HepG2 (cell line): ENCODE results near the gene SFMBT1. TPM values are rescaled to one million over a fixed set of nuclear protein-coding genes. Genes with fewer than 3 reads are reported as not detected.
A peak's percentile ranks its signal among the peaks of the same experiment; 100 is the strongest.

Experiments used
- CEBPG ChIP-seq: IDR thresholded peaks from 2 replicates; pipeline ENCODE4 v1.6.1; 2016
- FOXC1 ChIP-seq: sonication (generic); formaldehyde crosslinking; IDR thresholded peaks from 2 replicates; pipeline ENCODE4 v1.8.0; 2022; ENCODE audit warnings: mild to moderate bottlenecking, missing genetic modification reagents, borderline replicate concordance
- HNRNPH1 ChIP-seq: fragments of 200-400 bp; formaldehyde crosslinking; optimal IDR thresholded peaks from 2 replicates; pipeline ENCODE3; 2017; ENCODE audit warnings: mild to moderate bottlenecking, low read depth, low read length
- SIX4 ChIP-seq: sonication (generic); formaldehyde crosslinking; IDR thresholded peaks from 2 replicates; pipeline ENCODE4 v1.4.0; 2020; ENCODE audit warnings: missing genetic modification reagents
- TBX3 ChIP-seq: fragments of 450-650 bp; IDR thresholded peaks from 2 replicates; pipeline ENCODE4 v1.6.1; 2017; ENCODE audit warnings: antibody characterized with exemption, mild to moderate bottlenecking, inconsistent platforms, borderline replicate concordance
- ZNF3 ChIP-seq: IDR thresholded peaks from 2 replicates; pipeline ENCODE4 v1.7.0; 2017; ENCODE audit warnings: inconsistent platforms
- ZNF670 ChIP-seq: sonication (generic); formaldehyde crosslinking; IDR thresholded peaks from 2 replicates; pipeline ENCODE4 v1.8.0; 2022; ENCODE audit warnings: mild to moderate bottlenecking, missing genetic modification reagents, borderline replicate concordance
- ZNF891 ChIP-seq: sonication (generic); formaldehyde crosslinking; IDR thresholded peaks from 2 replicates; pipeline ENCODE4 v1.5.0; 2020; ENCODE audit warnings: mild to moderate bottlenecking, missing genetic modification reagents
- polyA plus RNA-seq, 8 experiments: library from polyadenylated mRNA; depleted of rRNA in 3 of 8; stranded (reverse) in 7 of 8; unstranded in 1 of 8; fragments of >200 nt; fragmentation: Illumina TruSeq in 4 of 8; extraction: Trizol in 4 of 8; gene quantifications; 2 replicates each; pipeline versions ENCODE4 v1.2.1 to v1.2.3, GENCODE V29; 2011 to 2016; ENCODE audit warnings: low read depth in 4 of 8, missing spikeins in 1 of 8, mixed read lengths in 1 of 8; ENCODE audit not compliant: insufficient read depth in 1 of 8
- total RNA-seq, 5 experiments: library from RNA; depleted of rRNA; stranded (reverse); fragments of >200 nt; fragmentation: Illumina TruSeq; extraction: Trizol; gene quantifications; 2 replicates each; pipeline ENCODE4 v1.2.3, GENCODE V29; 2016; ENCODE audit warnings: low read depth in 1 of 5
- TF ChIP-seq, protein P1 (sequence below): sonication (generic); formaldehyde crosslinking; IDR thresholded peaks from 2 replicates; pipeline ENCODE4 v1.4.0; 2020; ENCODE audit warnings: missing genetic modification reagents
- TF ChIP-seq, protein P2 (sequence below): IDR thresholded peaks from 2 replicates; pipeline ENCODE4 v1.6.1; 2012; ENCODE audit warnings: inconsistent platforms
- TF ChIP-seq, protein P3 (sequence below): sonication (generic); formaldehyde crosslinking; IDR thresholded peaks from 2 replicates; pipeline ENCODE4 v1.5.1; 2020; ENCODE audit warnings: mild to moderate bottlenecking, missing genetic modification reagents, borderline replicate concordance
- TF ChIP-seq, protein P4 (sequence below): sonication (generic); formaldehyde crosslinking; IDR thresholded peaks from 2 replicates; pipeline ENCODE4 v1.4.0; 2020; ENCODE audit warnings: missing genetic modification reagents, borderline replicate concordance
- TF ChIP-seq, protein P5 (sequence below): sonication (generic); formaldehyde crosslinking; IDR thresholded peaks from 2 replicates; pipeline ENCODE4 v1.8.1; 2023; ENCODE audit warnings: mild to moderate bottlenecking, missing genetic modification reagents, borderline replicate concordance
- TF ChIP-seq, protein P6 (sequence below): sonication (generic); formaldehyde crosslinking; IDR thresholded peaks from 2 replicates; pipeline ENCODE4 v1.4.0; 2020; ENCODE audit warnings: missing genetic modification reagents, borderline replicate concordance

The SFMBT1 gene
- total and polyA plus RNA-seq, 2 of the 13 experiments (the other 11 are each of a cell fraction or from before 2014, with no cell fraction given): 3.8 to 12.8 TPM

DNA sequence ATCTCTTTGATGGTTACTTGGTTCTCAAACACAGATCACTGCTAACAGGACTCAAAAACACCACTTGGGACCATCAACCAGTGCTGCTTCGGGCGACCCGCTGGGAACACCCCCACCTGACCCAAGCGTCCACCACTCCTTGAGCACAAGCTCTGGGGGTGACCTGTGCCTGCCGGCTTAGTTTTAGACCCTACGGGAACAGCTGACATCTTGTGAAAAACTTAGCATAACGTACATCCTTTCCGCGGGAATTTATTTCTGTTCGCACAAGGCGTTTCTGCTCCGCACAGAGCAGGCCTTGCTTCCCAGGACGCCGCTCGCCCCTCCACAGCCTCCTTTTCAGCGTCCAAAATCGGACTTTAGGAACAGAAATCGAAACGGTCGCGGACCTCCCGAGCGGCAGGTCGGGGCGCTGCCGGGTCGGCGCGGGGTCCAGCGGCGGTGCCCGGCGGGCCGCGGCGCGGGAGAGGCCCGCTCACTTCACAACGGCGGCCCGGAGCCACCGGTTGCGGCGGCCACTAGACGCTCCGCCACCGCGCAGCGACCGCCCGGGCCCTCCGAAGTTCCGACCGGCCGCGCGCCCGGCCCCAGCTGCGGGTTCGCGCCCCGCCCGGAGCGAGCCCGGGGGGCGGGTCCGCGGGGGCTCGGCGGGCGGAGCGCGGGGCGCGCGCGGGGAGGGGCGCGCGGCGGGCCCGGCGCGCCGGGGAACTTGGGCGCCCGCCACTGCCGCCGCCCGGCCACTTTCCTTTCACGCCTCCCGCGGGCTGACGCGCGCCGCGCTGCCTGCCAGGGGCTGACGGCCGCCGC is 959 bp downstream of the SFMBT1 start (continued):
- TF ChIP-seq, protein P1, sequence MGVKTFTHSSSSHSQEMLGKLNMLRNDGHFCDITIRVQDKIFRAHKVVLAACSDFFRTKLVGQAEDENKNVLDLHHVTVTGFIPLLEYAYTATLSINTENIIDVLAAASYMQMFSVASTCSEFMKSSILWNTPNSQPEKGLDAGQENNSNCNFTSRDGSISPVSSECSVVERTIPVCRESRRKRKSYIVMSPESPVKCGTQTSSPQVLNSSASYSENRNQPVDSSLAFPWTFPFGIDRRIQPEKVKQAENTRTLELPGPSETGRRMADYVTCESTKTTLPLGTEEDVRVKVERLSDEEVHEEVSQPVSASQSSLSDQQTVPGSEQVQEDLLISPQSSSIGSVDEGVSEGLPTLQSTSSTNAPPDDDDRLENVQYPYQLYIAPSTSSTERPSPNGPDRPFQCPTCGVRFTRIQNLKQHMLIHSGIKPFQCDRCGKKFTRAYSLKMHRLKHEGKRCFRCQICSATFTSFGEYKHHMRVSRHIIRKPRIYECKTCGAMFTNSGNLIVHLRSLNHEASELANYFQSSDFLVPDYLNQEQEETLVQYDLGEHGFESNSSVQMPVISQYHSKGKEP (CRISPR knock-in tag): no peak
- TF ChIP-seq ZNF3 (CRISPR knock-in tag): no peak
- no peak for TF ChIP-seq CEBPG (CRISPR knock-in tag)
- TF ChIP-seq ZNF670 (CRISPR knock-in tag): no peak
- TF ChIP-seq, protein P2, sequence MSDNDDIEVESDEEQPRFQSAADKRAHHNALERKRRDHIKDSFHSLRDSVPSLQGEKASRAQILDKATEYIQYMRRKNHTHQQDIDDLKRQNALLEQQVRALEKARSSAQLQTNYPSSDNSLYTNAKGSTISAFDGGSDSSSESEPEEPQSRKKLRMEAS: peak; percentile 4
- TF ChIP-seq SIX4 (CRISPR knock-in tag): no peak
- TF ChIP-seq, protein P3, sequence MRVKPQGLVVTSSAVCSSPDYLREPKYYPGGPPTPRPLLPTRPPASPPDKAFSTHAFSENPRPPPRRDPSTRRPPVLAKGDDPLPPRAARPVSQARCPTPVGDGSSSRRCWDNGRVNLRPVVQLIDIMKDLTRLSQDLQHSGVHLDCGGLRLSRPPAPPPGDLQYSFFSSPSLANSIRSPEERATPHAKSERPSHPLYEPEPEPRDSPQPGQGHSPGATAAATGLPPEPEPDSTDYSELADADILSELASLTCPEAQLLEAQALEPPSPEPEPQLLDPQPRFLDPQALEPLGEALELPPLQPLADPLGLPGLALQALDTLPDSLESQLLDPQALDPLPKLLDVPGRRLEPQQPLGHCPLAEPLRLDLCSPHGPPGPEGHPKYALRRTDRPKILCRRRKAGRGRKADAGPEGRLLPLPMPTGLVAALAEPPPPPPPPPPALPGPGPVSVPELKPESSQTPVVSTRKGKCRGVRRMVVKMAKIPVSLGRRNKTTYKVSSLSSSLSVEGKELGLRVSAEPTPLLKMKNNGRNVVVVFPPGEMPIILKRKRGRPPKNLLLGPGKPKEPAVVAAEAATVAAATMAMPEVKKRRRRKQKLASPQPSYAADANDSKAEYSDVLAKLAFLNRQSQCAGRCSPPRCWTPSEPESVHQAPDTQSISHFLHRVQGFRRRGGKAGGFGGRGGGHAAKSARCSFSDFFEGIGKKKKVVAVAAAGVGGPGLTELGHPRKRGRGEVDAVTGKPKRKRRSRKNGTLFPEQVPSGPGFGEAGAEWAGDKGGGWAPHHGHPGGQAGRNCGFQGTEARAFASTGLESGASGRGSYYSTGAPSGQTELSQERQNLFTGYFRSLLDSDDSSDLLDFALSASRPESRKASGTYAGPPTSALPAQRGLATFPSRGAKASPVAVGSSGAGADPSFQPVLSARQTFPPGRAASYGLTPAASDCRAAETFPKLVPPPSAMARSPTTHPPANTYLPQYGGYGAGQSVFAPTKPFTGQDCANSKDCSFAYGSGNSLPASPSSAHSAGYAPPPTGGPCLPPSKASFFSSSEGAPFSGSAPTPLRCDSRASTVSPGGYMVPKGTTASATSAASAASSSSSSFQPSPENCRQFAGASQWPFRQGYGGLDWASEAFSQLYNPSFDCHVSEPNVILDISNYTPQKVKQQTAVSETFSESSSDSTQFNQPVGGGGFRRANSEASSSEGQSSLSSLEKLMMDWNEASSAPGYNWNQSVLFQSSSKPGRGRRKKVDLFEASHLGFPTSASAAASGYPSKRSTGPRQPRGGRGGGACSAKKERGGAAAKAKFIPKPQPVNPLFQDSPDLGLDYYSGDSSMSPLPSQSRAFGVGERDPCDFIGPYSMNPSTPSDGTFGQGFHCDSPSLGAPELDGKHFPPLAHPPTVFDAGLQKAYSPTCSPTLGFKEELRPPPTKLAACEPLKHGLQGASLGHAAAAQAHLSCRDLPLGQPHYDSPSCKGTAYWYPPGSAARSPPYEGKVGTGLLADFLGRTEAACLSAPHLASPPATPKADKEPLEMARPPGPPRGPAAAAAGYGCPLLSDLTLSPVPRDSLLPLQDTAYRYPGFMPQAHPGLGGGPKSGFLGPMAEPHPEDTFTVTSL (CRISPR knock-in tag): no peak
- TF ChIP-seq, protein P4, sequence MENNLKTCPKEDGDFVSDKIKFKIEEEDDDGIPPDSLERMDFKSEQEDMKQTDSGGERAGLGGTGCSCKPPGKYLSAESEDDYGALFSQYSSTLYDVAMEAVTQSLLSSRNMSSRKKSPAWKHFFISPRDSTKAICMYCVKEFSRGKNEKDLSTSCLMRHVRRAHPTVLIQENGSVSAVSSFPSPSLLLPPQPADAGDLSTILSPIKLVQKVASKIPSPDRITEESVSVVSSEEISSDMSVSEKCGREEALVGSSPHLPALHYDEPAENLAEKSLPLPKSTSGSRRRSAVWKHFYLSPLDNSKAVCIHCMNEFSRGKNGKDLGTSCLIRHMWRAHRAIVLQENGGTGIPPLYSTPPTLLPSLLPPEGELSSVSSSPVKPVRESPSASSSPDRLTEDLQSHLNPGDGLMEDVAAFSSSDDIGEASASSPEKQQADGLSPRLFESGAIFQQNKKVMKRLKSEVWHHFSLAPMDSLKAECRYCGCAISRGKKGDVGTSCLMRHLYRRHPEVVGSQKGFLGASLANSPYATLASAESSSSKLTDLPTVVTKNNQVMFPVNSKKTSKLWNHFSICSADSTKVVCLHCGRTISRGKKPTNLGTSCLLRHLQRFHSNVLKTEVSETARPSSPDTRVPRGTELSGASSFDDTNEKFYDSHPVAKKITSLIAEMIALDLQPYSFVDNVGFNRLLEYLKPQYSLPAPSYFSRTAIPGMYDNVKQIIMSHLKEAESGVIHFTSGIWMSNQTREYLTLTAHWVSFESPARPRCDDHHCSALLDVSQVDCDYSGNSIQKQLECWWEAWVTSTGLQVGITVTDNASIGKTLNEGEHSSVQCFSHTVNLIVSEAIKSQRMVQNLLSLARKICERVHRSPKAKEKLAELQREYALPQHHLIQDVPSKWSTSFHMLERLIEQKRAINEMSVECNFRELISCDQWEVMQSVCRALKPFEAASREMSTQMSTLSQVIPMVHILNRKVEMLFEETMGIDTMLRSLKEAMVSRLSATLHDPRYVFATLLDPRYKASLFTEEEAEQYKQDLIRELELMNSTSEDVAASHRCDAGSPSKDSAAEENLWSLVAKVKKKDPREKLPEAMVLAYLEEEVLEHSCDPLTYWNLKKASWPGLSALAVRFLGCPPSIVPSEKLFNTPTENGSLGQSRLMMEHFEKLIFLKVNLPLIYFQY: peak; percentile 15; the same call in 1 of the 2 replicates
- TF ChIP-seq TBX3: no peak
- no peak for TF ChIP-seq FOXC1 (CRISPR knock-in tag)
- peak; percentile 62; the same call in 1 of the 2 replicates for TF ChIP-seq ZNF891 (CRISPR knock-in tag)
- TF ChIP-seq, protein P5, sequence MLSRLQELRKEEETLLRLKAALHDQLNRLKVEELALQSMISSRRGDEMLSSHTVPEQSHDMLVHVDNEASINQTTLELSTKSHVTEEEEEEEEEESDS (CRISPR knock-in tag): no peak
- TF ChIP-seq, protein P6, sequence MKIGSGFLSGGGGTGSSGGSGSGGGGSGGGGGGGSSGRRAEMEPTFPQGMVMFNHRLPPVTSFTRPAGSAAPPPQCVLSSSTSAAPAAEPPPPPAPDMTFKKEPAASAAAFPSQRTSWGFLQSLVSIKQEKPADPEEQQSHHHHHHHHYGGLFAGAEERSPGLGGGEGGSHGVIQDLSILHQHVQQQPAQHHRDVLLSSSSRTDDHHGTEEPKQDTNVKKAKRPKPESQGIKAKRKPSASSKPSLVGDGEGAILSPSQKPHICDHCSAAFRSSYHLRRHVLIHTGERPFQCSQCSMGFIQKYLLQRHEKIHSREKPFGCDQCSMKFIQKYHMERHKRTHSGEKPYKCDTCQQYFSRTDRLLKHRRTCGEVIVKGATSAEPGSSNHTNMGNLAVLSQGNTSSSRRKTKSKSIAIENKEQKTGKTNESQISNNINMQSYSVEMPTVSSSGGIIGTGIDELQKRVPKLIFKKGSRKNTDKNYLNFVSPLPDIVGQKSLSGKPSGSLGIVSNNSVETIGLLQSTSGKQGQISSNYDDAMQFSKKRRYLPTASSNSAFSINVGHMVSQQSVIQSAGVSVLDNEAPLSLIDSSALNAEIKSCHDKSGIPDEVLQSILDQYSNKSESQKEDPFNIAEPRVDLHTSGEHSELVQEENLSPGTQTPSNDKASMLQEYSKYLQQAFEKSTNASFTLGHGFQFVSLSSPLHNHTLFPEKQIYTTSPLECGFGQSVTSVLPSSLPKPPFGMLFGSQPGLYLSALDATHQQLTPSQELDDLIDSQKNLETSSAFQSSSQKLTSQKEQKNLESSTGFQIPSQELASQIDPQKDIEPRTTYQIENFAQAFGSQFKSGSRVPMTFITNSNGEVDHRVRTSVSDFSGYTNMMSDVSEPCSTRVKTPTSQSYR (CRISPR knock-in tag): no peak
- no peak for TF ChIP-seq HNRNPH1
